PFSK-1 (cell line): ENCODE results near the gene RIMS1.

Experiments used
- FOXP2 ChIP-seq: optimal IDR thresholded peaks from 2 replicates; pipeline ENCODE3; 2011; ENCODE audit warnings: borderline replicate concordance, control low read depth, inconsistent platforms; ENCODE audit not compliant: insufficient read depth; ENCODE audit errors: extremely low read length, extremely low read depth
- POLR2AphosphoS5 ChIP-seq: IDR thresholded peaks from 2 replicates; pipeline ENCODE4 v1.6.1; 2012; ENCODE audit warnings: low read depth, mild to moderate bottlenecking, control low read depth, low read length, moderate library complexity
- SIN3A ChIP-seq: IDR thresholded peaks from 2 replicates; pipeline ENCODE4 v1.6.1; 2012; ENCODE audit warnings: mild to moderate bottlenecking, low read length, moderate library complexity, borderline replicate concordance; ENCODE audit not compliant: insufficient read depth
- TAF1 ChIP-seq: IDR thresholded peaks from 2 replicates; pipeline ENCODE4 v1.6.1; 2012; ENCODE audit warnings: low read length, control low read depth, borderline replicate concordance; ENCODE audit not compliant: insufficient read depth
- TF ChIP-seq, protein P1 (sequence below), 2 experiments: IDR thresholded peaks; 2 replicates each; pipeline versions ENCODE4 v1.6.1 to v1.8.0; 2011 to 2012; ENCODE audit warnings: low read depth in 2 of 2, low read length in 2 of 2, control low read depth in 1 of 2, inconsistent platforms in 1 of 2, mild to moderate bottlenecking in 1 of 2, moderate library complexity in 1 of 2; ENCODE audit not compliant: insufficient read depth in 1 of 2

RIMS1 gene

DNA sequence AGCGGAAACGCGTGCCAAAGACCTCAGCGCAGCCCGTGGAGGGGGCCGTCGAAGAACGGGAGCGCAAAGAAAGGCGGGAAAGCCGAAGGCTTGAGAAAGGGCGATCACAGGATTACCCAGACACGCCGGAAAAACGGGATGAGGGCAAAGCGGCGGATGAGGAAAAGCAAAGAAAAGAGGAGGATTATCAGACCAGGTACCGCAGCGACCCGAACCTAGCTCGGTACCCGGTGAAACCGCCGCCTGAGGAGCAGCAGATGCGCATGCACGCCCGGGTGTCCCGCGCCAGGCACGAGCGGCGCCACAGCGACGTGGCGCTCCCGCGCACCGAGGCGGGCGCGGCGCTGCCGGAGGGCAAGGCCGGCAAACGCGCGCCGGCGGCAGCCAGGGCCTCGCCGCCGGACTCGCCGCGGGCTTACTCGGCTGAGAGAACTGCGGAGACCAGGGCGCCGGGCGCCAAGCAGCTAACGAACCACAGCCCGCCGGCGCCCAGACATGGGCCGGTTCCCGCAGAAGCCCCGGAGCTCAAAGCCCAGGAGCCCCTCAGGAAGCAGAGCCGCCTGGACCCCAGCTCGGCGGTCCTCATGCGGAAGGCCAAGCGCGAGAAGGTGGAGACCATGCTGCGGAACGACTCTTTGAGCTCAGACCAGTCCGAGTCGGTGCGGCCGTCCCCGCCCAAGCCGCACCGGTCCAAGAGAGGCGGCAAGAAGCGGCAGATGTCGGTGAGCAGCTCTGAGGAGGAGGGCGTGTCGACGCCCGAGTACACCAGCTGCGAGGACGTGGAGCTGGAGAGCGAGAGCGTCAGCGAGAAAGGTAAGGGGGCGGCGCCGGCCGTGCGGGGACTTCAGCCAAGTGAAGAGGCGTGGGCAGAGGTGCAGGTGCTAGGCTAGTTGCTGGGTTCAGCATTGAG, 296.2 kb downstream of the RIMS1 start:
- TF ChIP-seq POLR2AphosphoS5, result no peak
- TF ChIP-seq, protein P1, sequence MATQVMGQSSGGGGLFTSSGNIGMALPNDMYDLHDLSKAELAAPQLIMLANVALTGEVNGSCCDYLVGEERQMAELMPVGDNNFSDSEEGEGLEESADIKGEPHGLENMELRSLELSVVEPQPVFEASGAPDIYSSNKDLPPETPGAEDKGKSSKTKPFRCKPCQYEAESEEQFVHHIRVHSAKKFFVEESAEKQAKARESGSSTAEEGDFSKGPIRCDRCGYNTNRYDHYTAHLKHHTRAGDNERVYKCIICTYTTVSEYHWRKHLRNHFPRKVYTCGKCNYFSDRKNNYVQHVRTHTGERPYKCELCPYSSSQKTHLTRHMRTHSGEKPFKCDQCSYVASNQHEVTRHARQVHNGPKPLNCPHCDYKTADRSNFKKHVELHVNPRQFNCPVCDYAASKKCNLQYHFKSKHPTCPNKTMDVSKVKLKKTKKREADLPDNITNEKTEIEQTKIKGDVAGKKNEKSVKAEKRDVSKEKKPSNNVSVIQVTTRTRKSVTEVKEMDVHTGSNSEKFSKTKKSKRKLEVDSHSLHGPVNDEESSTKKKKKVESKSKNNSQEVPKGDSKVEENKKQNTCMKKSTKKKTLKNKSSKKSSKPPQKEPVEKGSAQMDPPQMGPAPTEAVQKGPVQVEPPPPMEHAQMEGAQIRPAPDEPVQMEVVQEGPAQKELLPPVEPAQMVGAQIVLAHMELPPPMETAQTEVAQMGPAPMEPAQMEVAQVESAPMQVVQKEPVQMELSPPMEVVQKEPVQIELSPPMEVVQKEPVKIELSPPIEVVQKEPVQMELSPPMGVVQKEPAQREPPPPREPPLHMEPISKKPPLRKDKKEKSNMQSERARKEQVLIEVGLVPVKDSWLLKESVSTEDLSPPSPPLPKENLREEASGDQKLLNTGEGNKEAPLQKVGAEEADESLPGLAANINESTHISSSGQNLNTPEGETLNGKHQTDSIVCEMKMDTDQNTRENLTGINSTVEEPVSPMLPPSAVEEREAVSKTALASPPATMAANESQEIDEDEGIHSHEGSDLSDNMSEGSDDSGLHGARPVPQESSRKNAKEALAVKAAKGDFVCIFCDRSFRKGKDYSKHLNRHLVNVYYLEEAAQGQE (IDR thresholded peaks at IDR 0.05; ENCODE audit: insufficient read depth in 1 of 2, low read depth in 2 of 2, low read length in 2 of 2), result no peak

DNA sequence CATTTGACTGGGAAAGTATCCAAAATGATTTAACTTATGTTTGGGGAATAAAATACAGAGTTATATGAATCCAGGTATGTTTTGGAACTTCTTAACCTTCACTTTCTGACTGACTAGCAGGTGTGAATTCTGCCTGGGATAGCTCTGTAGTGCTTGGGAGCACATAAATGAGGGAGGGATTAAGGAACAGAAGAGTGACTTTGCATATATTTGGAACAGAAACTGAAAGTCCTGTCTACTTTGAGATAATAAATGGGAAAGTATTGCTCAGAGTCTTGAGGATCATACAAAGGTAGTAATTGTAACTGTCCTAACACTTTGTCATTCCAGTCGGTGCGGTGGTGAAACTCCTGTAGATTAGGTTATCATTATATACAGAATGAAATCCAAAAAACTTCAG, 317.6 kb downstream of the RIMS1 start:
- TF ChIP-seq FOXP2 (no peak), TAF1 (no peak), POLR2AphosphoS5 (no peak), SIN3A (no peak)
- TF ChIP-seq, protein P1 (IDR thresholded peaks at IDR 0.05; ENCODE audit: insufficient read depth in 1 of 2, low read depth in 2 of 2, low read length in 2 of 2), result no peak

DNA sequence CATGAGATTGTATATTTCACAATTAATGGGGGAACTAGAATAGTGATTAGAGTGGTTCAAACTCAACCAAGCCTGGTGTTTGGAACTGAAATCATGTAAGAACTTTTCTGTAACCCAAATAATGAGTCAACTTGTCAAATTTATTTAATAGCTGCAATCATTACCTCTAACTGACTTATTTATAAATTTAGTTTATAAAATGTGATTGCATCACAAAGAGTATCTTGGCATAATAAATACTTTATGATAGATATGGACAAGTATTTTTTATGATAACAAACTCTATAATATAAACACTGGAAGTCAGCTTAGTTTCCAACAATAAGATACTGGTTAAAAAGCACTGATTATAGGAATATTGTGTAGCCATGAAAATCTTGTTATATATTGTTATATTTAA, 319.1 kb downstream of the RIMS1 start:
- no peak for TF ChIP-seq TAF1

DNA sequence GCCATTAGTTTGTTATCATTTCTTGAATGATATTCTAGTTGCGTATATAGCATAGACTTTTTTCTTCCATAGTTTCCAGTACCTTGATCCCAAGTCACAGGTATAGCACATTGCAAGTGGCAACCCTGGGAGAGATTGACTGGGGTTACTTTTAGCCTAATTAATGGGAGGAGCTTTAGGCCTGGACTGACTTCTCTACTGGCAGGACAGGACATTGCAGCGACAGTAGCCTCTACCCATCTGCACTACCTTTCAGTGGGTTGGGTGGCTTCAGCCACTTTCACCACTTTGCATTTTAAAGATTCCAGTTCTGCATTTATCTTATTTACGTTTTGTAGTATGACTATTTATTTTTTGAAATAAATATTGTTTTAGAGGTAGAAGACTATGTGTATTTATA, 320.3 kb downstream of the RIMS1 start:
- TF ChIP-seq, protein P1 (IDR thresholded peaks at IDR 0.05; ENCODE audit: insufficient read depth in 1 of 2, low read depth in 2 of 2, low read length in 2 of 2), result no peak
- TF ChIP-seq TAF1, result no peak
- TF ChIP-seq SIN3A, result no peak
- TF ChIP-seq POLR2AphosphoS5, result no peak
- TF ChIP-seq FOXP2, result no peak

DNA sequence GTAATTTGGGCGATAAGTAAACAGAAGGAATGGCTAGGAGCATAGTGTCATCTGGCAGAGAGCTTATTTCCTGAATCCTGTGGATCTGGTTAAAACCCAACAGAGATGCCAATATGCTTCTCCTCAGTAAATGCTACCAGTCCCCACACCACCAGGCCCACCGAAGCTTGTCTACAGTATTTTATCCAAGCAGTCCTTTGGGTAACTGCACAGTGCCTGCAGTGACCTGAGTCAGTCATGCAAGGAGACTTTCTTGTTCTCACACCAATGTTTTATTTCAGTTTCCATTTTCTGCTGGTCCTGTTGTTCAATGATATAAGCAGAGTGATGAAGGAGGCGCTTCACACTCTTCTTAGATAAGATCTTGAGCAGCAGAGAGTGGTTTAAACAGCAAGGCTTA, 326.3 kb downstream of the RIMS1 start:
- TF ChIP-seq SIN3A (no peak), FOXP2 (no peak), POLR2AphosphoS5 (no peak)

DNA sequence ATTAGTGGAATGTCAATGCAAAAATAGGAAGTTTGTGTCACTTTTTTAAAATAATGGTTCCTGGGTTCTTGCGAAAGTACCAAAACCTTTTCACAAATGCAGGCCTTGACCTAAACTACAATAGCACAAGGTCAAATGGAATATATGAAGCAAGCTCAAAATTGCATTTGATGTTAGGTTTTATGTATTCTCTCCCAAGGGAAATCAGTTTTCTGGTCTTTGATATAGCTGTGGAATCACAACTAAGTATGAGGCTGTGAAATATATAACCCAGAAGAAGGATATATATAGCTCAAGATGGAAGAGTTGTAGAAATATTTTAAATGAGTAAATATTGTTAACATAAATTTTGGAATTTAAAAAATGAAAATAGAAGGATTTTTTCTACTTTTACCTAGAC, 327.3 kb downstream of the RIMS1 start:
- TF ChIP-seq TAF1 (no peak), FOXP2 (no peak), POLR2AphosphoS5 (no peak), SIN3A (no peak)
- TF ChIP-seq, protein P1 (IDR thresholded peaks at IDR 0.05; ENCODE audit: insufficient read depth in 1 of 2, low read depth in 2 of 2, low read length in 2 of 2), result no peak
